Nephron progenitor cell (in vitro differentiated cells): ENCODE measurements around the gene APLP1.

ENCODE experiments used
- DNase-seq: peaks from one replicate; pipeline ENCODE4 v3.0.0; 2021
- H3K27ac Mint-ChIP-seq: 2 replicates; pipeline ENCODE4 v1.8.0; 2021; ENCODE audit warnings: mild to moderate bottlenecking, moderate library complexity, mixed read lengths
- H3K27me3 Mint-ChIP-seq: 2 replicates; pipeline ENCODE4 v1.8.0; 2021; ENCODE audit warnings: mild to moderate bottlenecking, low read depth, mixed read lengths; ENCODE audit not compliant: poor library complexity
- H3K36me3 Mint-ChIP-seq: 2 replicates; pipeline ENCODE4 v1.8.0; 2021; ENCODE audit warnings: low read depth, mixed read lengths
- H3K4me1 Mint-ChIP-seq: 2 replicates; pipeline ENCODE4 v1.8.0; 2021; ENCODE audit warnings: mixed read lengths
- H3K4me3 Mint-ChIP-seq: 2 replicates; pipeline ENCODE4 v1.8.0; 2021; ENCODE audit warnings: mild to moderate bottlenecking, moderate library complexity, mixed read lengths
- H3K9me3 Mint-ChIP-seq: 2 replicates; pipeline ENCODE4 v1.8.0; 2021; ENCODE audit warnings: mild to moderate bottlenecking, moderate library complexity, mixed read lengths
- CTCF ChIP-seq: fragments of 200-600 bp; sonication (generic); IDR thresholded peaks from 2 replicates; pipeline ENCODE4 v1.5.0; 2021; ENCODE audit warnings: antibody characterized with exemption

Gene APLP1

GRCh38 chr19:35851213-35852028 is 17.0 kb upstream of the APLP1 start:
- no peak overlapping the region for H3K4me3 Mint-ChIP-seq
- peak; percentile 45 for TF ChIP-seq CTCF
- H3K4me1 Mint-ChIP-seq: peaks cover 42% of the 10 kb centered on the region
- H3K36me3 Mint-ChIP-seq: no peaks in the 10 kb centered on the region
- H3K9me3 Mint-ChIP-seq: no peaks in the 10 kb centered on the region
- peaks cover 89% of the 10 kb centered on the region for H3K27me3 Mint-ChIP-seq
- no peak overlapping the region for H3K27ac Mint-ChIP-seq
- DNase-seq: peak; percentile 57

GRCh38 chr19:35852029-35852780 is 16.2 kb upstream of the APLP1 start, which contains the start of gene NPHS1:
TSS of gene NPHS1 (minus strand) at chr19:35852504. CDS start at chr19:35851837, 667 bp downstream.
- Mint-ChIP-seq H3K4me1 (peaks cover 43% of the 10 kb centered on the region), H3K27me3 (peaks cover 89% of the 10 kb centered on the region), H3K4me3 (peak within 1 kb of the TSS; percentile 41), H3K36me3 (no peaks in the 10 kb centered on the region), H3K27ac (no peak within 1 kb of the TSS), H3K9me3 (no peaks in the 10 kb centered on the region)
- no peak for TF ChIP-seq CTCF
- DNase-seq: peak; percentile 45

GRCh38 chr19:35853038-35853756 is 15.2 kb upstream of the APLP1 start:
- Mint-ChIP-seq H3K27me3 (peaks cover 89% of the 10 kb centered on the region), H3K9me3 (no peaks in the 10 kb centered on the region), H3K36me3 (no peaks in the 10 kb centered on the region), H3K27ac (no peak overlapping the region), H3K4me3 (no peak overlapping the region), H3K4me1 (peaks cover 43% of the 10 kb centered on the region)
- TF ChIP-seq CTCF: no peak
- no peak for DNase-seq

GRCh38 chr19:35856546-35857149 is 11.7 kb upstream of the APLP1 start, which contains the start of gene KIRREL2:
TSS of gene KIRREL2 (plus strand) at chr19:35856911. CDS start at chr19:35857120, 209 bp downstream.
- Mint-ChIP-seq H3K9me3 (peaks cover 4% of the 10 kb centered on the region), H3K36me3 (no peaks in the 10 kb centered on the region), H3K4me1 (peaks cover 51% of the 10 kb centered on the region), H3K27ac (no peak within 1 kb of the TSS), H3K4me3 (peak within 1 kb of the TSS; percentile 88), H3K27me3 (peaks cover 92% of the 10 kb centered on the region)
- DNase-seq: peak; percentile 85
- no peak for TF ChIP-seq CTCF

- Mint-ChIP-seq H3K4me1 (peaks cover 45% of the 10 kb centered on the region), H3K27me3 (peaks cover 95% of the 10 kb centered on the region)
Observed at GRCh38 chr19:35858311-35858710, 10.1 kb upstream of the APLP1 start.

More at GRCh38 chr19:35858311-35858710, 10.1 kb upstream of the APLP1 start:
- DNase-seq: no peak
- Mint-ChIP-seq H3K9me3 (peaks cover 4% of the 10 kb centered on the region), H3K36me3 (no peaks in the 10 kb centered on the region), H3K4me3 (peak overlapping the region; percentile 88), H3K27ac (no peak overlapping the region)
- TF ChIP-seq CTCF: no peak
